ENCODE measurements around the gene MAN1A1. TPM values are rescaled to one million over a fixed set of nuclear protein-coding genes. Genes with fewer than 3 reads are reported as not detected.

The MAN1A1 gene
- total RNA-seq, 1 experiment from 2014 or later: 6.8 TPM

GRCh38 chr6:119195204-119195603 lies 154.4 kb downstream of the MAN1A1 start:
- Mint-ChIP-seq H3K9me3 (no peaks in the 10 kb centered on the region), H3K4me1 (no peaks in the 10 kb centered on the region), H3K4me3 (no peak overlapping the region), H3K27ac (no peak overlapping the region), H3K27me3 (ENCODE audit: low read depth) (no peaks in the 10 kb centered on the region), H3K36me3 (no peaks in the 10 kb centered on the region)
- ChIA-PET POLR2A (no interaction called here), CTCF (no interaction called here)
- TF ChIP-seq, protein P1, sequence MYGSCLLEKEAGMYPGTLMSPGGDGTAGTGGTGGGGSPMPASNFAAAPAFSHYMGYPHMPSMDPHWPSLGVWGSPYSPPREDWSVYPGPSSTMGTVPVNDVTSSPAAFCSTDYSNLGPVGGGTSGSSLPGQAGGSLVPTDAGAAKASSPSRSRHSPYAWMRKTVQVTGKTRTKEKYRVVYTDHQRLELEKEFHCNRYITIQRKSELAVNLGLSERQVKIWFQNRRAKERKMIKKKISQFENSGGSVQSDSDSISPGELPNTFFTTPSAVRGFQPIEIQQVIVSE (CRISPR knock-in tag; IDR thresholded peaks at IDR 0.05; ENCODE audit: borderline replicate concordance): no peak
- TF ChIP-seq HMGA2 (CRISPR knock-in tag; IDR thresholded peaks at IDR 0.05) (no peak), PRRX2 (CRISPR knock-in tag; IDR thresholded peaks at IDR 0.05) (no peak), ATF2 (CRISPR knock-in tag; IDR thresholded peaks at IDR 0.05; ENCODE audit: borderline replicate concordance, low read depth) (no peak), ATF1 (CRISPR knock-in tag; IDR thresholded peaks at IDR 0.05) (no peak), PRDM15 (CRISPR knock-in tag; IDR thresholded peaks at IDR 0.05) (no peak), NFE2L1 (CRISPR knock-in tag; IDR thresholded peaks at IDR 0.05) (no peak), ZNF416 (CRISPR knock-in tag; IDR thresholded peaks at IDR 0.05) (no peak), CTCF (IDR thresholded peaks at IDR 0.05) (no peak), ZNF396 (CRISPR knock-in tag; IDR thresholded peaks at IDR 0.05; ENCODE audit: borderline replicate concordance) (no peak), OVOL2 (CRISPR knock-in tag; IDR thresholded peaks at IDR 0.05; ENCODE audit: borderline replicate concordance) (no peak), MYBL2 (CRISPR knock-in tag; IDR thresholded peaks at IDR 0.05) (no peak), NFATC4 (CRISPR knock-in tag; IDR thresholded peaks at IDR 0.05) (no peak)
- TF ChIP-seq, protein P2, sequence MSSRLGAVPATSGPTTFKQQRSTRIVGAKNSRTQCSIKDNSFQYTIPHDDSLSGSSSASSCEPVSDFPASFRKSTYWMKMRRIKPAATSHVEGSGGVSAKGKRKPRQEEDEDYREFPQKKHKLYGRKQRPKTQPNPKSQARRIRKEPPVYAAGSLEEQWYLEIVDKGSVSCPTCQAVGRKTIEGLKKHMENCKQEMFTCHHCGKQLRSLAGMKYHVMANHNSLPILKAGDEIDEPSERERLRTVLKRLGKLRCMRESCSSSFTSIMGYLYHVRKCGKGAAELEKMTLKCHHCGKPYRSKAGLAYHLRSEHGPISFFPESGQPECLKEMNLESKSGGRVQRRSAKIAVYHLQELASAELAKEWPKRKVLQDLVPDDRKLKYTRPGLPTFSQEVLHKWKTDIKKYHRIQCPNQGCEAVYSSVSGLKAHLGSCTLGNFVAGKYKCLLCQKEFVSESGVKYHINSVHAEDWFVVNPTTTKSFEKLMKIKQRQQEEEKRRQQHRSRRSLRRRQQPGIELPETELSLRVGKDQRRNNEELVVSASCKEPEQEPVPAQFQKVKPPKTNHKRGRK (CRISPR knock-in tag; IDR thresholded peaks at IDR 0.05; ENCODE audit: borderline replicate concordance): no peak
- ATAC-seq: no peak
- DNase-seq (ENCODE audit: low spot score): no peak

- POLR2A ChIA-PET: no interaction called here
- Mint-ChIP-seq H3K36me3 (no peaks in the 10 kb centered on the region), H3K27me3 (ENCODE audit: low read depth) (no peaks in the 10 kb centered on the region), H3K4me3 (no peak overlapping the region), H3K4me1 (no peaks in the 10 kb centered on the region), H3K27ac (no peak overlapping the region), H3K9me3 (no peaks in the 10 kb centered on the region)
- CTCF ChIA-PET: no interaction called here
- no peak for ATAC-seq
- no peak for DNase-seq (ENCODE audit: low spot score)
- TF ChIP-seq CTCF (IDR thresholded peaks at IDR 0.05): no peak
- TF ChIP-seq, protein P3, sequence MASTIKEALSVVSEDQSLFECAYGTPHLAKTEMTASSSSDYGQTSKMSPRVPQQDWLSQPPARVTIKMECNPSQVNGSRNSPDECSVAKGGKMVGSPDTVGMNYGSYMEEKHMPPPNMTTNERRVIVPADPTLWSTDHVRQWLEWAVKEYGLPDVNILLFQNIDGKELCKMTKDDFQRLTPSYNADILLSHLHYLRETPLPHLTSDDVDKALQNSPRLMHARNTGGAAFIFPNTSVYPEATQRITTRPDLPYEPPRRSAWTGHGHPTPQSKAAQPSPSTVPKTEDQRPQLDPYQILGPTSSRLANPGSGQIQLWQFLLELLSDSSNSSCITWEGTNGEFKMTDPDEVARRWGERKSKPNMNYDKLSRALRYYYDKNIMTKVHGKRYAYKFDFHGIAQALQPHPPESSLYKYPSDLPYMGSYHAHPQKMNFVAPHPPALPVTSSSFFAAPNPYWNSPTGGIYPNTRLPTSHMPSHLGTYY (CRISPR knock-in tag; IDR thresholded peaks at IDR 0.05): no peak
- no peak for TF ChIP-seq ETV6 (CRISPR knock-in tag; IDR thresholded peaks at IDR 0.05)
- TF ChIP-seq NFE2L1 (CRISPR knock-in tag; IDR thresholded peaks at IDR 0.05): no peak
- no peak for TF ChIP-seq CREM (CRISPR knock-in tag; IDR thresholded peaks at IDR 0.05)
- no peak for TF ChIP-seq ESRRA (CRISPR knock-in tag; IDR thresholded peaks at IDR 0.05; ENCODE audit: borderline replicate concordance)
- TF ChIP-seq, protein P4, sequence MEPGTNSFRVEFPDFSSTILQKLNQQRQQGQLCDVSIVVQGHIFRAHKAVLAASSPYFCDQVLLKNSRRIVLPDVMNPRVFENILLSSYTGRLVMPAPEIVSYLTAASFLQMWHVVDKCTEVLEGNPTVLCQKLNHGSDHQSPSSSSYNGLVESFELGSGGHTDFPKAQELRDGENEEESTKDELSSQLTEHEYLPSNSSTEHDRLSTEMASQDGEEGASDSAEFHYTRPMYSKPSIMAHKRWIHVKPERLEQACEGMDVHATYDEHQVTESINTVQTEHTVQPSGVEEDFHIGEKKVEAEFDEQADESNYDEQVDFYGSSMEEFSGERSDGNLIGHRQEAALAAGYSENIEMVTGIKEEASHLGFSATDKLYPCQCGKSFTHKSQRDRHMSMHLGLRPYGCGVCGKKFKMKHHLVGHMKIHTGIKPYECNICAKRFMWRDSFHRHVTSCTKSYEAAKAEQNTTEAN (CRISPR knock-in tag; IDR thresholded peaks at IDR 0.05): no peak
- TF ChIP-seq RORB (CRISPR knock-in tag; IDR thresholded peaks at IDR 0.05): no peak
- no peak for TF ChIP-seq MAX (CRISPR knock-in tag; IDR thresholded peaks at IDR 0.05)
Measured at GRCh38 chr6:119193707-119194106, 155.9 kb downstream of the MAN1A1 start.
